Uterus (tissue), 2 donors: ENCODE results near the gene MARVELD1.

ENCODE experiments used
- POLR2A ChIP-seq, 2 donors: fragments of 450-650 bp; IDR thresholded peaks; one replicate each; pipeline ENCODE4 v1.6.1; 2016; ENCODE audit warnings: antibody characterized with exemption in 2 of 2, mild to moderate bottlenecking in 1 of 2, moderate library complexity in 1 of 2
- TF ChIP-seq, protein P1 (sequence below), 4 experiments: fragments of 200-600 bp in 2 of 4; fragments of 450-650 bp in 2 of 4; sonication (generic) in 2 of 4; IDR thresholded peaks; one replicate each; pipeline ENCODE4 v1.5.1; 2016 to 2019; ENCODE audit warnings: antibody characterized with exemption in 4 of 4, mild to moderate bottlenecking in 2 of 4, moderate library complexity in 1 of 4

- TF ChIP-seq, protein P1, sequence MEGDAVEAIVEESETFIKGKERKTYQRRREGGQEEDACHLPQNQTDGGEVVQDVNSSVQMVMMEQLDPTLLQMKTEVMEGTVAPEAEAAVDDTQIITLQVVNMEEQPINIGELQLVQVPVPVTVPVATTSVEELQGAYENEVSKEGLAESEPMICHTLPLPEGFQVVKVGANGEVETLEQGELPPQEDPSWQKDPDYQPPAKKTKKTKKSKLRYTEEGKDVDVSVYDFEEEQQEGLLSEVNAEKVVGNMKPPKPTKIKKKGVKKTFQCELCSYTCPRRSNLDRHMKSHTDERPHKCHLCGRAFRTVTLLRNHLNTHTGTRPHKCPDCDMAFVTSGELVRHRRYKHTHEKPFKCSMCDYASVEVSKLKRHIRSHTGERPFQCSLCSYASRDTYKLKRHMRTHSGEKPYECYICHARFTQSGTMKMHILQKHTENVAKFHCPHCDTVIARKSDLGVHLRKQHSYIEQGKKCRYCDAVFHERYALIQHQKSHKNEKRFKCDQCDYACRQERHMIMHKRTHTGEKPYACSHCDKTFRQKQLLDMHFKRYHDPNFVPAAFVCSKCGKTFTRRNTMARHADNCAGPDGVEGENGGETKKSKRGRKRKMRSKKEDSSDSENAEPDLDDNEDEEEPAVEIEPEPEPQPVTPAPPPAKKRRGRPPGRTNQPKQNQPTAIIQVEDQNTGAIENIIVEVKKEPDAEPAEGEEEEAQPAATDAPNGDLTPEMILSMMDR (IDR thresholded peaks at IDR 0.05): no peak
- TF ChIP-seq POLR2A (IDR thresholded peaks at IDR 0.05): no peak
These were observed 39.6 kb upstream of the MARVELD1 start for GRCh38 chr10:97673736-97674525.
